Colon (tissue), 2 donors: Measurements from ENCODE around the gene TMEM131L.
"Not testable (repeated sequence)": the region's sequence is repeated elsewhere in the genome, so short reads cannot be mapped to it uniquely, and the experiment has no call there.

ENCODE experiments used
- FAIRE-seq: peaks from 2 replicates; lab custom pipeline; 2012; peaks lifted over from hg19 to GRCh38; lab: Jason Lieb, UNC
- donor health status: control.
- donor health status: control.

Gene TMEM131L

DNA sequence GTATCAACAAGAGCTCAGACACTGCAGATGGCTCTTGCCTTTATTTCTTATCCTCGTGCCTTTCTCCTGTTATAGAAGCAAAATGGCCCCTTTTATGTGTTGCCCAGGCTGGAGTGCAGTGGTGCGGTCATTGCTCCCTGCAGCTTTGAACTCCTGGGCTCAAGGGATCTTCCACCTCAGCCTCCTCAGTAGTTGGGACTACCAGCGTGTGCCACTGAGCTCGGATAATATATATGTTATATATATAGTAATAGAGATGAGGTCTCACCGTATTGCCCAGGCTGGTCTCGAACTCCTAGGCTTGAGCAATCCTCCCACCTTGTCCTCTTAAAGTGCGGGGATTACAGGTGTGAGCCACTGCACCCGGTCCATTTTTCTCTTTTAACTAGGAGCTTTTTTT, 79.7 kb downstream of the TMEM131L start:
- FAIRE-seq: no peak

DNA sequence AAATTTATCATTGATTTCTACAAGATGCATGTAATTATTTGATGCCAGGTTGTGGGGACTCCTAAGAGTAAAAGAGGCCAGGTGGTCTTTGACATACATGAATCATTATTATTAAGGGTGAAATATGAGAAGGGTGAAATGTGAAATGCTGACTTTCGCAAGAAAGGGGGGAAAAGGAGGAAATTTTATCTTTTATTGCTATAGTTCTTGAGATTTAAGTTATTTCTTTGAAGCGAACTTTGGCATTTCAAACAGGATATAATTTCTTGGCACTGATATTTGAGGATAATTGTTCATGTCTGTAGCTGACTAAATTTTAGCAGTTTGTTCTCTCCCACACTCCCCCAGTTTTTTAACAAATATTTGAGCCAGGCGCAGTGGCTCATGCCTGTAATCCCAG, 80.1 kb downstream of the TMEM131L start:
- FAIRE-seq: no peak

DNA sequence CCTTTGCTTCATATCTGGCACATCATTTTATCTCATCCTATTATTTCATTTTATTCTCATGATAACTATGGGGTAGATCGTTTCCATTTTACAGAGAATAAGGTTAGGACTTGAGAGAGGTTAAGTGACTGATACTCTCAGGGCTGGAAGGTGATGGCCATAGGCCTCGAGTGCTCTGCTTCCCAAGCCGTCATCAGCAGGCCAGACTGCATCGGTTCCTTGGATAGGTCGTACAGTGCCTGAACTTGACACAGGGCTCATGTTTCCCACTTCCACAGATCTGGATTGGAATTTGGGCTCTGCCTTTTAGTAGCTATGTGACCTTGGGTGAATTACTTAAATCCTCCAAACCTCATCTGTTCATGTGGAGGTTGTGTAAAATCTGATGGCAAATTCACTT, 81.4 kb downstream of the TMEM131L start:
- FAIRE-seq: no peak

DNA sequence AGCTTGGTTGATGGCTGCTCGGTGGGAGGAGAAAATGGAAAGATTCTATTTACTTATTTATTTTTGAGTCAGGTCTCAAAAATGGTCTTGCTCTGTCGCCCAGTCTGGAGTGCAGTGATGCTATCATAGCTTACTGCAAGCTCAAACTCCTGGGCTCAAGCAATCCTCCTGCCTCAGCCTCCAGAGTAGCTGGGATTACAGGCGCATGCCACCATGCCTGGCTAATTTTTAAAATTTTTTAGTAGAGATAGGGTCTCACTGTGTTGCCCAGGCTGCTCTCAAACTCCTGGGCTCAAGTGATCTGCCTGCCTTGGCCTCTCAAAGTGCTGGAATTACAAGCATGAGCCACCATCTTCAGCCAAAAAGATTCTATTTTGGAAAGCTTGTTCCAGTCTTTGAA, 82.7 kb downstream of the TMEM131L start:
- FAIRE-seq: not testable (repeated sequence)

DNA sequence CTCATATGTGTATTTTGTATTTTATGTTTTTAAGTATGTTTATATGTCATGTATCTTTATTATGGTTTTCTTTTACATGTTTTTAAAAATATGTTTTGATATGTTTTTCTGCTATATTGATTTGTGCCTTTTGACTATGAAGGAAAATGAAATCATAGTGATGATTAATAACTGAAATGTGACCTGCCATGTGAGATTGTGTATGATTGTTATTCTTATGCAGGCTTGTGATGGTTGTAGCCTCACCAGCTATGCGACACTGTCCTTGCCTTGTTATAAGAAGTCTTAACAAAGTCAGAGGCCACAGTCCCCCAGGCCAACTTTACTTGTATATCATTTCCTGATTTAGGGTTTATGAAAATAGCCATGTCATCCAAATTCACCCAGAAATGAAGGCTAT, 83.2 kb downstream of the TMEM131L start:
- peak; percentile 80 for FAIRE-seq

GRCh38 chr4:153553155-153553818, 87.1 kb downstream of the TMEM131L start:
- peak; percentile 51 for FAIRE-seq

DNA sequence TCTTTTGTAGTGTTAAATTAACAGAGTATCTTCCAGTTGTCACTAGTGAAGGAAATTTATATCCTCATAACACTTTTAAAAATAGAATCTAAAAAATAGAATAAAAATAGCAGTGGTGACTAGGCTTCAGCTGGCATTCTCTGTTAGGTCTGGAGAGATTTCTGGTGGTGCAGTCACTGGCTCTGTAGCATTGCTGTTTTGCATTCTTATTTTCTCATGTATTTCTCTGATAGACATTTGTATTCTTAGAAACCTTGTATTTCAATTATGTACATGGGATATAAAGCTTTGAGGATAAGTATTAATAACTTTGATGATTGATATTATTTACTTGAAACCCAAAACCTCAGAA, 87.6 kb downstream of the TMEM131L start:
- no peak for FAIRE-seq

DNA sequence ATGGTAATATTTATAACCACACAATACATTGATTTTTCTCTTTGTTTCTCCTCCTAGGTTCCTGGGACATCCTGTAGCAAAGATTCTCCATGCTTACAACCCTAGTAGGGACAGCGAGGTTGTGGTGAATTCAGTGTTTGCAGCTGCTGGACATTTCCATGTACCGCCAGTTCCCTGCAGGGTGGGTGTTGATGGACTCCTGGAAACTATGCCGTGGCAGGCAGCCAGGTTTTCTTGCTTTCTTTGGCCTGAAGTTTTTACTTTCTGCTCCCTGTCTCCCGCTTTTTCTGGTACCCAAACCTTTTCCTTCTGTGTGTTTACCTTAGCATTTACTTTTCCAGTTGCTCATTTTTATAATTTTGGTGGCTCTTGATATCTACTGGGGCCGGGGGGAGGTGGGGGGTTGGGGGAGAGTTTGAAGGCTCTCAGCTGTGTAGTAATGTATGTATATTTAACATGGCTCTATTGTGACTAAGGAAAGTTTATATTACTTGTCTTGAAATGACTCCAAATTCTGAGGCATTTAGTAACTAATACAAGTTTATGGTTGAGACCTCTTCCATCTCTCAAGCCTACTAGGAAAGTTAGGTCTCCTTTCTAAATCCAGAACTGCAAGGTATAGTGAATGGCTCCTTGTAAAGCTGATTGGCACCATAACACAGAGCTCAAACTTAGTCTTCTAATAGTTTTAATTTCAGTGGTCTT, 89.7 kb downstream of the TMEM131L start:
- no peak for FAIRE-seq

- no peak for FAIRE-seq
Observed at GRCh38 chr4:153556435-153556815, 90.3 kb downstream of the TMEM131L start.

GRCh38 chr4:153560908-153561307, 94.7 kb downstream of the TMEM131L start:
- FAIRE-seq: no peak

DNA sequence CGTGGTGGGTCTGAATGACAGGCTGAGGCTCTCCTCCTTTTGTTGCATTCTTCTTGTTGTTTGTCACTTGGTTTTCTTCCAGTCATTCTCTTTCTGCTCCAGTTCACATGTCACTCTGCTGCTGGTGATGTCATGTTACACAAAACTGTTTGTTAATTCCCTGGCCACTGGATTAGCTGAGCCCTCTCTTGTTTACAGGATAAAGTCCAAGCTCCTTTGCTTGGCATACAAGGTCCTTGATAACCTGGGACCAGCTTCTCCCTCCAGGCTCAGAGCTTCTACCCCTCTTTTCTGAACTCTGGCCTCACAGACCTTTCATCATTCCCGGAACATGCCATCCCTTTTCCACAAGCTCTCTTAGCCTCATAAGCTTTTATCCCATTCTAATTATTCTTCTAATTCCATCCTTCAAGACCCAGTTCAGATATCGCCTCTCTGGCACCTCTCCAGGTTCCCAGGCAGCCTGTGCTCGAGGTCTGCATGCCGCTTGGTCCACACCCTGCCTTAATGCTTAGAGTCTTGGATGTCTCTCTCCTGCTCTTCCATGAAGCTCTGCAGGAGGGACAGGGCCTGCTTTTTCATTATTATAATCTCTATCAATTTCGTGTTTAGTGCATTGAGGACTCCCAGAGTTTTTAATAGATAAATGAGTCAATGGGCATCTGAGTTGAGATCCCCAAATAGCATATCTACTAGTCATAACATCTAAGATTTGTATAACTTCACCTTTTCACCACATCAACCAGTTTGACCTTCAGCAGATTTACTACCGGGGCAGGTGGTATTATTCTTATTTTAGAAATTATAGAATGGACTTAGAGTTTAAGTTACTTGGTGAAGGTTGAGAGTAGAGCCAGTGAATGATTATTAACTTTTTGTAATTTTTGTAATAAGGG, 98.7 kb downstream of the TMEM131L start:
- no peak for FAIRE-seq

DNA sequence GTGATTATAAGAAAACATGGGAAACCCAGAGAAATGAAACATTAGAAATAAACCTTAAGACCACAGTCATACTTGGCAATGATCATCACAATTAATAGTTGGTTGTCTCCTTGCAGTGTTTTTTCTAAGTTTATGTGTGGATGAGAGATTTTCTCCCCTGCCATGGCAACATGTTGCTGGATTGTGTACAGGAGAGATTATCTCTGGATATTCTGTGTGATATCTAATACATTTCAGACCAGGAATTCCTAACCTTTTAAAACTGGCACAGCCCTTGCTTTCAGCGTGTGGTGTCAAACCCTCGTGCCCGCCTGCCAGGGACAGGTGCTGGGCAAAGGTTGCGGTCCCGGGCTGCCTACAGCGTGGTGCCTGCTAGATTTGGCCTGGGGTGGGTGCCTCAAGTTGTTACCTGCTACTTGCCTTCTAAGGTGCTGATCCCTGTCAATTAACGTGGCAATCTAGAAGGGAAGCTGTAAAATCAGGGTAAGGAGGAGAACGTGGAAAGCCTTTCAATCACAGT, 100.5 kb downstream of the TMEM131L start:
- no peak for FAIRE-seq

GRCh38 chr4:153567660-153568059, 101.5 kb downstream of the TMEM131L start:
- not testable (repeated sequence) for FAIRE-seq

DNA sequence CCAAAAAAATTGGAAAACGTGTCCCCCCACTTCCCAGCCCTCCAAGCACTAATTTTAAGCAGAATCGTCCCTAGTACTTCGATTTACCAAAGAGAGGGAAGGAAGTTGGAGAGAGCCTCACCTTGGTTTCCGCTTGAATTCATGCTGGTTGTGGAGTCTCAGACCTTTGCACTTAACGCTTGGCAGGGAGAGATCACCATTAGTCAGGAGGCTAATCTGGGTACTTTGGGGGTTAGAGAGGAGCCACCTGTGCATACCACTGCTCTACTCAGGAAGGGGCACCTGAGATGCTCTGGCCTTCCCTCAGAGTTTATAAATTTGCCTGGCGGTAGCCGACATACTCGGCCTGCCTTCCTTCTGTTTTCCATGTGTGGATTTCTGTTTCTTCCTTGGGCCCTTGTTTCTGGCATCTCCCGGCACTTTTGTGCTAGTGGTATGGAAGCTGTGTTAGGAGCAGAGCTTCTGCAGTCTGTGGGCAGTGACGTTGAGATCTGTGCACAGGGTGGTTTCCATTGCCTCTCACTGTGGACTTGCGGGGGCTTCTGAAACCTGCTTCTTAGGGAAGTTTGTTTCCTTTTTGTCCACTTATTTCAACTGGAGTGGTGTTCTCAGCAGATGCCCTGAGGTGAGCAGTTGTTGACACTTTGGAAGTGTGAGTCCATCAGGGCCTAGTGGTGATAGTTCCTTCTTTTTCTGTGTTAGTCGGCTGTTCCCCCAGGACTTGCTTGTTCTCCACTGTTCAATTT, 104.2 kb downstream of the TMEM131L start:
- FAIRE-seq: no peak

DNA sequence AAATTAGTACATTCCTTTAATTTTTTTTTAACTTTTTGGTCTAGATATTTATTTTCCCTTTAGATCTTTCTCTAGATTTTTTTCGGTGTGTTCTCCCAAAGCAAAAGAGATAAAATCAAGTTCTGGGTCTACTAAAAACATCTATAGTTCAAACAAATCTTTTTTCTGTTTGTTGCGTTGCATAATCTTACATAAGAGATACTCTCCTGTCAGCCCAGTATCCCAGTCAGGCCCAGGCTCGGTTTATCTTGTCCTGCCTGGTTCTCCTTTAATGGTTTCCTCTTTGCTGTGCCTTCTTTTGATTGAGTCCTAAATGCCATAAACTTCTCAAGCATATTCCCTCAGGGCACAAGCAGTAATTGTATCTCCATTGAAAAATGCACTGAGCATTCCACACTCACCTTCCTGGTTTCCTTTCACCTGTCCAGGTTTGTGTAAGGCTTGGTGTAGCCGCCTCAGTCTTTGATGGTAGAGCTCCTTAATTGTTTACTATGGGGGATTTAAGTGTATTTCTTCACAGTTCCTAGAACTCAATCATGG, 104.9 kb downstream of the TMEM131L start:
- no peak for FAIRE-seq

DNA sequence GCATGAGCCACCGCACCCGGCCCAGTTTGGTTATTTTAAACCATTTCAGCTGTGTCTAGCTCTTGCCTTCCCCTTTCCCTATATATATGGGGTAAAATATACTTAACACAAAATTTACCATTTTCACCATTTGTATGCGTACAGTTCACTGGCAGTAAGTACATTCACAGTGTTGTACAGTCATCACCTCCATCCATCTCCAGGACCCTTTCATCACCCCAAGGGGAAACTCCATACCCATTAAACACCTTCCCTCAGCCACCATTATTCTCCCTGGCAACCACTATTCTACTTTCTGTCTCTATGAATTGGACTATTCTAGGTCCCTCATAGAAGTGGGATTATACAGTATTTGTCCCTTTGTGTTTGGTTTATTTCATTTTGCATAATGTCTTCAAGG, 106.4 kb downstream of the TMEM131L start:
- no peak for FAIRE-seq

DNA sequence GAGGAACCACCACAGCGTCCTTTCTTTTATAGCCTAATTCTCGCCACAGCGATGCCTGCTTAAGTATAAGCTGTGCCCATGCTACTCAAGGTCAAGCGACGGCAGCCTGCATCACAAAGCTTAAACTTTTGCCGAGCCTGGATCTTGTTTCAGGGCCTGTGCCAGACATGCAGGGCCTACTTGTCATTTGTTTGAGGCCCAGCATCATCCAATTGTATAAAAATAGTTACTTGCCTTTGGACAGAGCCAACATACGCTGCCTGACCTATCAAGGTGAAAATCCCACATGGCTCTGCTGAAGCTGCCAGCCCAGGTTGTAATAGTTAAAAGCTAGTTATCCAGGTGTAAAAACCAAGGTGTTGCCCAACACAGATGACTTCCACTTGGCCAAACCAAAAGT, 107.1 kb downstream of the TMEM131L start:
- no peak for FAIRE-seq

DNA sequence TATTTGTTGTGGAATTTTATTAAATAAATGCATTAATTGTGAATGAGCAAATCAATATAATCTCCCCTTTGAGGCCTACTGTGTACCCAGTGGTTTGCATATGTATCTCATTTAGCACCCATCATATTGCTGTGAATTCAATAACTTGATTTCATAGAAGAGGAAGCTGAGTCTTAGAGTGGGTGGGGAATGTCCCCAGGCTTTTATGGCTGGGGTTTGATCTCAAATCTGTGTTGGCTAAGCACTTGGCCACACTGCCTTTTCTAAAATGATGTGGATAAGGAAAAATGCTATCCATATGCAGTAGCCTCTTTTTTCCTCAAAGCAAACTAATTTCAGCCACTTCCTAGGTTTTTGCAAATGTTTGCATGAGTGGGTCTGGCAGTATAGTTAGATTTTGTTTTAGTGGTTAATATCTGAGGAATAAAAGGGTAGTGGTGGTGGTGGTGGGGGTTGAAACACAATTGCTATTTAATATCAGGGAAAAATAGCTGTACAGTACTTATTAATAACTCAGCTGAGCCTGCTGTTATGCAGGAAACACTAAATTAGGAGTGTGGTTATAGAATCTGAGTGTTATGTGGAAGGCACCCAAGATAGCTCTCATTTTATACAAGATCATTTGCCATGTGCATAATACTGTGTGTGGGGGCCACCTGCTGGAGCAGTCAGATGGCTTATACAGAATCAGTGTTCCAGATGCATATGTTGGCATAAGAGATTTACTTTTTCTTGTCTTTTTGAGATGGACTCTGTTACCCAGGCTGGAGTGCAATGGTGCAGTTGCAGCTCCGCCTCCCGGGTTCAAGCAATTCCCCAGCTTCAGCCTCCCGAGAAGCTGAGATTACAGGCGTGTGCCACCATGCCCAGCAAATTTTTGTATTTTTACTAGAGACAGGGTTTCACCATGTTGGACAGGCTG, 108.0 kb downstream of the TMEM131L start:
- FAIRE-seq: no peak

DNA sequence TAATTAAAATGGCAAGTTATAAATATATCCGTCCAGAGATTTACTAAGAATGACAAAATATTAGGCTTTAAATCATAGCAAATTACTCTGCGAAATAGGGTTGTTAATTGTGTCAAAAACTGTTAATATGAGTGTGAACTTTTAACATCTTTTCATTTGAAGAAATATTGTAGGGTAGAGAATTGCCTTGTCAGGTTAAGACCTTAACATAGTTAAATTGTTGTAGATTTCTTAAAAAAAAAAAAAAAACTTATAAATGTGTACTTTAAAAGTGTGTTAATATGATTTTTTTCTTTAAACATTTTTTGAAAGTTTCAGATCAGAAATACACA, 110.2 kb downstream of the TMEM131L start:
- peak; percentile 57 for FAIRE-seq

DNA sequence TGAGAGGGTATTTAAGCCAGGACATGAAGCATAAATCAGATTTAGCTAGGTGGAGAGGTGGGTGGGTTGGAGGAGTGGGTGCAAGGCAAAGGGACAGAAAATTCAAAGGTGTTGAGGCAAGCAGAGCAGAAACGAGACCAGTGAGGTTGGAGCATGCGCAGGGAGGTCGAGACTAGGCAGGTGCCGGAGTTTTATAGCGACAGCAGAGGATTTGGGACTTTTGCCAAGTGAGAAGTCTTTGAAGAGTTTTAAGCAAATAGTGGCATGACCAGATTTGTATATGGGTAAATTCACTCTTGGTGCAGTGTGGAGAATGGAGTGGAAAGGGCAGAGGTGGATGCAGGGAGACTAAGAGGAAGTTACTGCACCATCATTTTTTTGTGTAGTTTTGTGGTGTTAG, 110.9 kb downstream of the TMEM131L start:
- FAIRE-seq: no peak

DNA sequence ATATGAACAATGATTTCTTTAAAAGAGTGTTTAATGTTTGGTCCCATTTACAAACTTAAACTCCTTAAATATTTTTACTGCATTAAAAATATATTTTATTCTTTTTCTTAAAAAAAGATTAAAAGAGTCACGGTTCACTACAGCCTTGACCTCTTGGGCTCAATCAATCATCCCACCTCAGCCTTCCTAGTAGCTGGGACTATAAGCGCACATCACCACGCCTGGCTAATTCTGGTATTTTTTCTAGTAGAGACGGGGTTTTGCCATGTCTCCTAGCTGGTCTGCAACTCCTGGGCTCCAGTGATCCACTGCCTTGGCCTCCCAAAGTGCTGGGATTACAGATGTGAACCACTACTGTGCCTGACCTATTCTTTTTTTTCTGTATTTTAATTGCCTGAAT, 113.2 kb downstream of the TMEM131L start:
- FAIRE-seq: no peak
